Heart left ventricle (tissue), 16 donors: ENCODE measurements around the gene VENTX. TPM values are rescaled to one million over a fixed set of nuclear protein-coding genes. Genes with fewer than 3 reads are reported as not detected.
"Not testable (repeated sequence)": the region's sequence is repeated elsewhere in the genome, so short reads cannot be mapped to it uniquely, and the experiment has no call there.

ENCODE experiments used
- ATAC-seq, 4 donors: fragments of 200-7000 bp; cut with Tn5 transposase; one replicate each; pipeline ENCODE4 v1.9.1; 2020 to 2022; ENCODE audit warnings: moderate library complexity in 4 of 4, mild to moderate bottlenecking in 3 of 4, moderate number of reproducible peaks in 1 of 4
- DNase-seq, 5 donors: peaks; one replicate each; pipeline ENCODE4 v3.0.0-alpha.2; 2020
- H3K27ac ChIP-seq, 12 donors: fragments of 200-600 bp; sonication (generic) in 4 of 12; one replicate each; pipeline versions ENCODE4 v1.5.0 to v1.8.0; 2016 to 2022; ENCODE audit warnings: mild to moderate bottlenecking in 2 of 12
- H3K27me3 ChIP-seq, 9 donors: fragments of 200-600 bp; sonication (generic) in 2 of 9; one replicate each; pipeline versions ENCODE4 v1.5.1 to v1.8.0; 2016 to 2022; ENCODE audit warnings: mild to moderate bottlenecking in 3 of 9
- H3K36me3 ChIP-seq, 9 donors: fragments of 200-600 bp; sonication (generic) in 2 of 9; one replicate each; pipeline versions ENCODE4 v1.5.0 to v1.8.0; 2018 to 2022; ENCODE audit warnings: mild to moderate bottlenecking in 2 of 9
- H3K4me1 ChIP-seq, 12 donors: fragments of 200-600 bp; sonication (generic) in 4 of 12; one replicate each; pipeline versions ENCODE4 v1.5.0 to v1.8.0; 2016 to 2022; ENCODE audit warnings: mild to moderate bottlenecking in 3 of 12
- H3K4me3 ChIP-seq, 12 donors: fragments of 200-600 bp; sonication (generic) in 4 of 12; one replicate each; pipeline versions ENCODE4 v1.5.0 to v1.8.0; 2017 to 2022; ENCODE audit warnings: mild to moderate bottlenecking in 9 of 12, moderate library complexity in 4 of 12
- H3K9me3 ChIP-seq, 12 donors: fragments of 200-600 bp; sonication (generic) in 4 of 12; one replicate each; pipeline versions ENCODE4 v1.5.0 to v1.8.0; 2016 to 2022; ENCODE audit warnings: mild to moderate bottlenecking in 1 of 12
- CTCF ChIP-seq, 12 donors: fragments of 200-600 bp; sonication (generic) in 4 of 12; IDR thresholded peaks; one replicate each; pipeline versions ENCODE4 v1.5.0 to v1.8.0; 2018 to 2022; ENCODE audit warnings: antibody characterized with exemption in 12 of 12, mild to moderate bottlenecking in 5 of 12
- POLR2A ChIP-seq, 2 donors: fragments of 450-650 bp; IDR thresholded peaks; one replicate each; pipeline ENCODE4 v1.6.1; 2017; ENCODE audit warnings: antibody characterized with exemption in 2 of 2, mild to moderate bottlenecking in 2 of 2, moderate library complexity in 2 of 2
- WGBS, 4 donors: extraction: QIAGEN DNeasy Blood & Tissue Kit in 2 of 4; methylation state at CpG; one replicate each; pipeline versions ENCODE4 v1.1.5 to v1.1.7; 2013 to 2018; 5-methylcytosine and 5-hydroxymethylcytosine counted together
- intact Hi-C, 10 donors: fragments of 100-400 bp; cut with DNase I; formaldehyde crosslinking; loops; one replicate each; pipeline versions ENCODE4 v1.11.1 to v1.14.2; 2022
- polyA plus RNA-seq, 2 donors: library from polyadenylated mRNA; stranded (reverse); fragments of 200-250 nt; gene quantifications; one replicate each; pipeline ENCODE4 v1.2.3, GENCODE V29; 2013
- total RNA-seq, 9 donors: library from RNA; depleted of rRNA in 2 of 9; stranded (reverse); fragments of >200 nt in 2 of 9; fragmentation: NEBNext Ultra II Directional in 3 of 9; extraction: Animal tissue kit (Norgen Biotek cat#: 25700) in 3 of 9; gene quantifications; one replicate each; pipeline versions ENCODE4 v1.1.0 to v1.2.4, GENCODE V29; 2016 to 2023
- donor health status: ischemic (EF 13 %, LVEDD 7.1; RV severe dilation, severe dysfunction).
- donor health status: healthy with polysubstance abuse.
- donor health status: DM: no; HTN: yes; CAD: no.
- donor health status: DM: no; HTN: no; CAD: no.
- donor health status: ischemic (EF 25% LVEDD 6.9; RV normal size, moderate dysfunction).
- donor health status: ischemic (EF 25% LVEDD 5.7; RV mildly dilated, moderate dysfunction).
- donor health status: healthy.
- donor health status: DM: yes; HTN: yes; CAD: no.
- donor health status: ischemic (EF 35%, LVEDD 5.7; RV mildly dilated, moderate dysfunction).
- donor health status: nonischemic (EF 11% LVEDD 7.7; RV severe dilation, severe dysfunction).
- donor health status: DM: yes; HTN: yes; CAD: no.
- donor health status: PGD.
- donor health status: ischemic (EF 29% LVEDD 5.4; RV normal size, mild dysfunction).
- donor health status: nonischemic (EF 23%, LVEDD 6.1; RV moderate dilation, normal function).

The VENTX gene
- total and polyA plus RNA-seq, 11 donors, result 0.29 to 2.3 (median 0.58) TPM

GRCh38 chr10:133262696-133263095 is 25.0 kb downstream of the VENTX start:
- DNase-seq (no peak), ATAC-seq (no peak)
- no peaks in the 10 kb centered on the region for H3K27me3 ChIP-seq
- peaks cover 0 to under 1% (median 0%) of the 10 kb centered on the region in 9 donors for H3K36me3 ChIP-seq
- intact Hi-C loops, result loop anchor here in 2 of 10 donors (2.0 to 5.0 kb wide), 2 partner anchors 45 to 46 kb away; partner anchors contain the start of genes TUBGCP2 (in 2 of the 2) and ZNF511 (in 2 of the 2)
- WGBS, 4 donors, result 89 to 95% (median 90%) methylated on average over 5 to 14 of the region's 14 CpGs
- peak overlapping the region in 1 of 12 donors; percentile 12 for H3K27ac ChIP-seq
- H3K9me3 ChIP-seq, result no peaks in the 10 kb centered on the region
- H3K4me1 ChIP-seq, result peaks cover 5 to 60% (median 31%) of the 10 kb centered on the region in 12 donors
- peak overlapping the region in 4 of 12 donors; percentile 71 to 79 (median 77) for H3K4me3 ChIP-seq
- TF ChIP-seq POLR2A (IDR thresholded peaks at IDR 0.05), result no peak

- Histone ChIP-seq H3K27me3 (no peaks in the 10 kb centered on the region), H3K9me3 (no peaks in the 10 kb centered on the region), H3K36me3 (peaks cover 0 to 5% (median 0%) of the 10 kb centered on the region in 9 donors), H3K4me3 (no peak overlapping the region), H3K27ac (peak overlapping the region in 1 of 12 donors; percentile 78), H3K4me1 (peaks cover 5 to 51% (median 24%) of the 10 kb centered on the region in 12 donors)
- intact Hi-C loops, result loop anchor here in 2 of 10 donors (2.0 to 5.0 kb wide), 2 partner anchors 44 to 45 kb away; partner anchors contain the start of genes TUBGCP2 (in 2 of the 2) and ZNF511 (in 2 of the 2)
- ATAC-seq (no peak), DNase-seq (no peak)
- whole genome bisulfite sequencing, 4 donors, result 79 to 88% (median 84%) methylated on average over 7 to 10 of the region's 10 CpGs
- no peak for TF ChIP-seq POLR2A (IDR thresholded peaks at IDR 0.05)
- TF ChIP-seq CTCF (IDR thresholded peaks at IDR 0.05), result no peak
Observed at GRCh38 chr10:133263674-133264073, 26.0 kb downstream of the VENTX start.

GRCh38 chr10:133264461-133264860 is 26.8 kb downstream of the VENTX start:
- no peak overlapping the region for H3K4me3 ChIP-seq
- no peak for ATAC-seq
- no peak for TF ChIP-seq POLR2A (IDR thresholded peaks at IDR 0.05)
- no peak for TF ChIP-seq CTCF (IDR thresholded peaks at IDR 0.05)
- DNase-seq, result no peak
- peak overlapping the region in 1 of 12 donors; percentile 78 for H3K27ac ChIP-seq
- peaks cover 5 to 43% (median 17%) of the 10 kb centered on the region in 12 donors for H3K4me1 ChIP-seq
- no peaks in the 10 kb centered on the region for H3K9me3 ChIP-seq
- no peaks in the 10 kb centered on the region for H3K27me3 ChIP-seq
- peaks cover 0 to 13% (median 0%) of the 10 kb centered on the region in 9 donors for H3K36me3 ChIP-seq
- WGBS, 4 donors, result 70 to 86% (median 74%) methylated on average over 9 of the region's 9 CpGs
- intact Hi-C loops, result loop anchor here in 1 of 10 donors (5.0 kb wide), 1 partner anchor 43 kb away; the partner anchor contains the start of genes TUBGCP2 and ZNF511

- DNase-seq, H3K9me3 ChIP-seq, ATAC-seq, H3K27ac ChIP-seq, H3K27me3 ChIP-seq, H3K4me3 ChIP-seq, intact Hi-C loops: not testable (repeated sequence)
- H3K4me1 ChIP-seq, result peaks cover 5 to 37% (median 16%) of the 10 kb centered on the region in 12 donors
- H3K36me3 ChIP-seq, result peaks cover 0 to 17% (median 0%) of the 10 kb centered on the region in 9 donors
- 74 to 90% (median 82%) methylated on average over 10 of the region's 10 CpGs for WGBS, 4 donors
Observed at GRCh38 chr10:133265052-133265451, 27.4 kb downstream of the VENTX start.

- TF ChIP-seq POLR2A (IDR thresholded peaks at IDR 0.05), result no peak
- TF ChIP-seq CTCF (IDR thresholded peaks at IDR 0.05), result no peak
- no peaks in the 10 kb centered on the region for H3K9me3 ChIP-seq
- ATAC-seq, result no peak
Observed at GRCh38 chr10:133266056-133266795, 28.6 kb downstream of the VENTX start.

More at GRCh38 chr10:133266056-133266795, 28.6 kb downstream of the VENTX start:
- Histone ChIP-seq H3K36me3 (peaks cover 0 to 28% (median 0%) of the 10 kb centered on the region in 9 donors), H3K27me3 (no peaks in the 10 kb centered on the region), H3K4me1 (peaks cover 5 to 25% (median 11%) of the 10 kb centered on the region in 12 donors), H3K27ac (no peak overlapping the region), H3K4me3 (no peak overlapping the region)
- WGBS, 4 donors, result 87 to 96% (median 90%) methylated on average over 17 to 21 of the region's 21 CpGs
- no peak for DNase-seq
- intact Hi-C loops, result no loop called here
